Activated CD4-positive, CD25-positive, alpha-beta regulatory T cell (primary cell): Measurements from ENCODE around the gene APOBEC3C.
"Not testable (repeated sequence)": the region's sequence is repeated elsewhere in the genome, so short reads cannot be mapped to it uniquely, and the experiment has no call there.

Experiments used
- DNase-seq, 4 experiments: peaks; one replicate each; lab custom pipeline; 2025; lab: John Stamatoyannopoulos, UW

APOBEC3C gene

DNA sequence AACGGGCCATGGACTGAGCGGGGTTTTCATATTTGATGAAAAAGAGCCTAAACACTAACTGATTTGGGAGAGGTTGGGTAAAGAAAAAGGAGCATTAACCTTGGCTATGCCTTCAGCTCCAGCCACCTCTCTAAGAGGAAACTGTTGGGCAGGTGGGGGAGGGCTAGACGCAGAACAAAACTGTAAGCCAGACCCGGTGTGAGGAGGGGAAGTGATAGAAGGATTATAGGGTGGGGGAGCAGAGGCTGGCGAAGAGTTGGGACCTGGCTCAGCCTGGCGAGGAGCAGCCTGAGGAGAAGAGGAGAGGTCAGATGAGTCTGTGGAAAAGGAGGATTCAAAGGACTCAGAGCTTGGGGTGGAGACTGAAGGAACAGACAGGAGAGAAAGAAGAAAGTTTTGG lies 47.2 kb downstream of the APOBEC3C start:
- not testable (repeated sequence) for DNase-seq

DNA sequence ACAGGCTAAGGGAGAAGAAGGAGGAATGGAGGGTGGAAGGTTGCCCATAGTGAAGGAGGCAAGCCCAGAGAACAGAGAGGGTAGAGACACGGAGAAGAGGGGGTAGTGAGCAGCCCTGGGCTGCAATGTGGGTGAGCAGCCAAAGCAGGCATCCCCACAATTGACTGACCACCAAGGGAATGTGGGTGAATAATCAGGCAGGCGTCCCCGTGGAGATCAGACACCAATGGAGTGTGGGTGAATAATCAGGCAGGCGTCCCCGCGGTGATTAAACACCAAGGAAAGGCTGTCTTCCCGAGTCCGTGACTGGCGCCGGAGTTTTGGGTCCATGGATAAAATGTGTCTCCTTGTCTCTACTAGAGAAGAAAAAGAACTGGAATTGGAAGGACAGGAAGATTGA lies 47.9 kb downstream of the APOBEC3C start:
- not testable (repeated sequence) for DNase-seq

DNA sequence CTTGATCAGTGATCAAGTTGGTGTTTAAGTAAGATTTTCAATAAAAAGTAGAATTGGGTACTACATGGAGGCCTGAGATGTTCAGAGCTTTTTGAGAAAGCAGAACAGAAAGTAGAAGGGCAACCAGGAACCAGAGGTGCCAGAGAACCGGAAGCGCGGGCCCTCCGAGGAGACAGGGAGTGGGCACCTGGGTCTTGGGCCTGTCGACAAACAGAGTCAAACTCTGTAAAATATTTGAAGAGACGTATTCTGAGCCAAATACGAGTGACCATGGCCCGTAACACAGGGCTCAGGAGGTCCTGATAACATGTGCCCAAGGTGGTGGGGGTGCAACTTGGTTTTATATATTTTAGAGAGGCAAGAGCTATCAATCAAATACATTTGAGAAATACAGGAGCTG lies 49.8 kb downstream of the APOBEC3C start:
- DNase-seq: not testable (repeated sequence)

DNA sequence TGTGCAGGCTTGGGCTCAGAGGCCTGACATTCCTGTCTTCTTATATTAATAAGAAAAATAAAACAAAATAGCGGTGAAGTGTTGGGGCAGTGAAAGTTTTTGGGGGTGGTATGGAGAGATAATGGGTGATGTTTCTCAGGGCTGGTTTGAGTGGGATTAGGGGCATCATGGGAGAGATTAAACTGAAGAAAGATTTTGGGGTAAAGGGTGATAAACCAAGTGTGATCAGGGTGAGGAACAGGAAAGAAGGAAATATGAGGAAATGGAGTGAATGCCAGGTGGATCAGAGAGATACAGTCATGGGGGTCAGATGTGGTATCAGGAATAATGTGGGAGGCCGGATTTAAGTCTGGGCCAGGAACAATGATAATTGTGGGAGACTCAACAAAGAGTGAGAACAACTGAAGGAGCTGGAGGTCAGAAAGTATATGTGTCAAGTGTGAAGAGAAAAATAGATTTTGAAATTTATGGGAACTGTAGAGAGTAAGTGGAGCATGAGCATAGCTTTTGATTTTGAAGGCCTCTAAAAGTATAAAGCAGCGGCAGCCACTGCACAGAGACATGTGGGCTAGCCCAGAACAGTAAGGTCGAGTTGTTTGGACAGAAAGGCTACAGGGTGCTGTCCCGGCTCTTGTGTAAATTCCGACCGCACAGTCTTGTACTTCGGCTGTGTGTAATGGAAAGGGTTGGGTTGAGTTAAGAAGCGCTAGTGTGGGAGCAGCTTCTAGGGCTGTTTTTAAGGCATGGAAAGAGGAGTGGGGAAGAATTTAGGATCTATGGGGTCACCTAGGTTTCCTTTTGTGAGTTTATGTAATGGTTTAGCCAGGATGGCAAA lies 52.6 kb downstream of the APOBEC3C start:
- not testable (repeated sequence) for DNase-seq

DNA sequence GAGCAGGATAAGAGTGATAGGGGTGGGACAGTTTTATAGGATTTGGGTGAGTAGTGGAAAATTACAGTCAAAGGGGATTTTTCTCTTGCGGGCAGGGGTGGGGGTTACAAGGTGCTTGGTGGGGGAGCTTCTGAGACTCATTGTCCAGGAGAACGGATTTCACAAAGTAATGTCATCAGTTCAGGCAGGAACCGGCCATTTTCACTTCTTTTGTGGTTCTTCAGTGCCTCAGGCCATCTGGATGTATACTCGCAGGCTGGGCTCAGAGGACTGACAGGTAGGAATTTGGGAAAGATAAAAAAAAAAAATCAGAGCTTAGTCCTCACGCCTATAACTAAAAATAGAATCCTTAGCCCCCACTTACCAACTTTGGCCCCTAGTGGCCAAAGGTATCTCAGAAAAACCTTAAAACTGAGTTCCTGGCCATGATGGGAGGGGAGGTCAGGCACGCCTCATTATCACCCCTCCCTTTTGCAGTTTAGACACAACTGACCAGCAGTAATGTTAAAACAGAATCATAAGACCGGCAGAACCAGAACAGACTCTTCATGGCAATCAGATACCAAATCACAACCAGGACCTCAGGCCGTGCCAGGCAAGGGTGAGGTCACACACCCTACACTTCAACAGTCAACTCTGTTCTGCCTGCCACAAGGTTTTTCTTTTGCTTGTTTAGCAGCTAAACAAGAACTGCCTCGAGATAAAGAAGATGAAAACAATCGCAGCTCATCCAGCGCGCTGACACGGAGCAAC lies 54.2 kb downstream of the APOBEC3C start:
- DNase-seq: no peak
